ENCODE data around the gene KCNE3. TPM values are rescaled to one million over a fixed set of nuclear protein-coding genes. Genes with fewer than 3 reads are reported as not detected.
"Not testable (repeated sequence)": the region's sequence is repeated elsewhere in the genome, so short reads cannot be mapped to it uniquely, and the experiment has no call there.

Gene KCNE3
- total RNA-seq, 2 experiments from 2014 or later: not detected

DNA sequence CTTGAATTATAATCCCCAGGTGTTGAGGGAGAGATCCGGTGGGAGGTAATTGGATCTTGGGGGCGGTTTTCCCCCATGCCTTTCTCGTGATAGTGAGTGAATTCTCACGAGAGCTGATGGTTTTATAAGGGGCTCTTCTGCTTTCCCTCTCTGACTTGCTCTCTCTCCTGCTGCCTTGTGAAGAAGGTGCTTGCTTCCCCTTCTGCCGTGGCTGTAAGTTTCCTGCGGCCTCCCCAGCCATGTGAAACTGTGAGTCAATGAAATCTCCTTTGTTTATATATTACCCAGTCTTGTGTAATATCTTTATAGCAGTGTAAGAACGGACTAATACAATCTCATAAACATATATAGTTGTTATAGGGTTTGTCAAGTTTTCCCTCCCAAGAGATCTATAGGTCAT is 32.8 kb downstream of the KCNE3 start:
- H3K27me3 Mint-ChIP-seq (ENCODE audit: low read depth): peaks cover 3% of the 10 kb centered on the region
- no peaks in the 10 kb centered on the region for H3K9me3 Mint-ChIP-seq (ENCODE audit: insufficient read depth)
- H3K4me3 Mint-ChIP-seq: no peak overlapping the region
- H3K27ac Mint-ChIP-seq: no peak overlapping the region
- no peak for ATAC-seq
- ChIA-PET POLR2A (no interaction called here), CTCF (interaction anchor here (0.8 to 2.0 kb wide), 3 partner anchors 15 to 45 kb away, joined by 3 to 6 read pairs (median 5); no protein-coding TSS in a partner anchor)
- no peak for DNase-seq
- no peaks in the 10 kb centered on the region for H3K4me1 Mint-ChIP-seq (ENCODE audit: low read depth)
- H3K36me3 Mint-ChIP-seq (ENCODE audit: low read depth): no peaks in the 10 kb centered on the region

- no peak overlapping the region for H3K4me3 Mint-ChIP-seq
- no peak overlapping the region for H3K27ac Mint-ChIP-seq
- peaks cover 3% of the 10 kb centered on the region for H3K27me3 Mint-ChIP-seq (ENCODE audit: low read depth)
- no peaks in the 10 kb centered on the region for H3K4me1 Mint-ChIP-seq (ENCODE audit: low read depth)
- ATAC-seq (no peak), DNase-seq (no peak)
- CTCF ChIA-PET: no interaction called here
- no peaks in the 10 kb centered on the region for H3K9me3 Mint-ChIP-seq (ENCODE audit: insufficient read depth)
- H3K36me3 Mint-ChIP-seq (ENCODE audit: low read depth): no peaks in the 10 kb centered on the region
- POLR2A ChIA-PET: no interaction called here
These were observed 38.1 kb downstream of the KCNE3 start for GRCh38 chr11:74429205-74429604.

- H3K27me3 Mint-ChIP-seq (ENCODE audit: low read depth): no peaks in the 10 kb centered on the region
- ATAC-seq: no peak
- no peaks in the 10 kb centered on the region for H3K4me1 Mint-ChIP-seq (ENCODE audit: low read depth)
- ChIA-PET POLR2A (no interaction called here), CTCF (no interaction called here)
- H3K27ac Mint-ChIP-seq: no peak overlapping the region
- no peak overlapping the region for H3K4me3 Mint-ChIP-seq
- no peak for DNase-seq
- no peaks in the 10 kb centered on the region for H3K36me3 Mint-ChIP-seq (ENCODE audit: low read depth)
- H3K9me3 Mint-ChIP-seq (ENCODE audit: insufficient read depth): no peaks in the 10 kb centered on the region
These were observed 39.9 kb downstream of the KCNE3 start for GRCh38 chr11:74427384-74427886.

- CTCF ChIA-PET: interaction anchor here (0.6 to 1.4 kb wide), 3 partner anchors 25 to 36 kb away, joined by 3 to 4 read pairs (median 3); no protein-coding TSS in a partner anchor
These were observed 42.2 kb downstream of the KCNE3 start for GRCh38 chr11:74425100-74425499.

GRCh38 chr11:74418509-74418895 is 48.8 kb downstream of the KCNE3 start:
- ChIA-PET POLR2A (no interaction called here), CTCF (interaction anchor here (0.7 to 0.8 kb wide), 2 partner anchors 12 to 29 kb away, joined by 3 to 5 read pairs; no protein-coding TSS in a partner anchor)
- no peaks in the 10 kb centered on the region for H3K36me3 Mint-ChIP-seq (ENCODE audit: low read depth)
- H3K27me3 Mint-ChIP-seq (ENCODE audit: low read depth): peaks cover 3% of the 10 kb centered on the region
- no peak overlapping the region for H3K4me3 Mint-ChIP-seq
- no peak for DNase-seq
- H3K27ac Mint-ChIP-seq: no peak overlapping the region
- H3K9me3 Mint-ChIP-seq (ENCODE audit: insufficient read depth): no peaks in the 10 kb centered on the region
- peaks cover 9% of the 10 kb centered on the region for H3K4me1 Mint-ChIP-seq (ENCODE audit: low read depth)
- ATAC-seq: no peak

More at GRCh38 chr11:74425100-74425499, 42.2 kb downstream of the KCNE3 start:
- Mint-ChIP-seq H3K4me1 (ENCODE audit: low read depth) (no peaks in the 10 kb centered on the region), H3K27ac (no peak overlapping the region), H3K36me3 (ENCODE audit: low read depth) (no peaks in the 10 kb centered on the region), H3K9me3 (ENCODE audit: insufficient read depth) (no peaks in the 10 kb centered on the region), H3K27me3 (ENCODE audit: low read depth) (peaks cover 3% of the 10 kb centered on the region), H3K4me3 (no peak overlapping the region)
- POLR2A ChIA-PET: no interaction called here
- ATAC-seq: no peak
- DNase-seq: no peak

GRCh38 chr11:74417860-74418508 is 49.4 kb downstream of the KCNE3 start:
- ChIA-PET CTCF (interaction anchor here (0.8 to 1.0 kb wide), 2 partner anchors 28 to 29 kb away, joined by 3 to 5 read pairs; no protein-coding TSS in a partner anchor), POLR2A (interaction anchor here (0.6 kb wide), 1 partner anchor 19 kb away, joined by 3 read pairs; no protein-coding TSS in a partner anchor)
- Mint-ChIP-seq H3K36me3 (ENCODE audit: low read depth) (no peaks in the 10 kb centered on the region), H3K4me3 (no peak overlapping the region), H3K27ac (no peak overlapping the region), H3K27me3 (ENCODE audit: low read depth) (peaks cover 3% of the 10 kb centered on the region), H3K4me1 (ENCODE audit: low read depth) (peaks cover 9% of the 10 kb centered on the region), H3K9me3 (ENCODE audit: insufficient read depth) (no peaks in the 10 kb centered on the region)
- ATAC-seq (peak; percentile 55), DNase-seq (no peak)

DNA sequence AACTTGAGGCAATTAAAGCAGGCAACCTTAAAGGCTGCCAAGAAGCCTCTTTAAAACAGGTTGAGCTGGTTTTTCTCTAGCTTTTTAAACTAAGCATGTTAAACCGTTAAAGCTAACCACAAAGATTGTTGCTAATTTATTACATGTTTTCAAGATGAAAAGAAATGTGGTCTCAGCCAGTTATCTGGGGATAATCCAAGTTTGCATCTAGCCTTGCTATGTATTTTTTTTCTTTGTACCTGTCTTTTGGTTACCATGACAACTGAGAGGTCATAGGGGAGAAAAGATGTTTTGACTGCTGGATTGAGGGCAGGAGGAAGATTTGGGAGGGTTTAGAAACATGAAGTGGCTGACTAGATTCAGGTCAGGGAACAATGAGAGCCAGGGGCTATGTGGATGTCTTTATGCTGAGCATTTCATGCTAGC is 50.0 kb downstream of the KCNE3 start:
- DNase-seq (no peak), ATAC-seq (peak; percentile 53)
- Mint-ChIP-seq H3K27ac (no peak overlapping the region), H3K4me1 (ENCODE audit: low read depth) (peaks cover 9% of the 10 kb centered on the region), H3K36me3 (ENCODE audit: low read depth) (no peaks in the 10 kb centered on the region), H3K4me3 (no peak overlapping the region), H3K27me3 (ENCODE audit: low read depth) (peaks cover 3% of the 10 kb centered on the region), H3K9me3 (ENCODE audit: insufficient read depth) (no peaks in the 10 kb centered on the region)
- ChIA-PET POLR2A (interaction anchor here (0.6 kb wide), 1 partner anchor 18 kb away, joined by 3 read pairs; no protein-coding TSS in a partner anchor), CTCF (interaction anchor here (1.0 kb wide), 1 partner anchor 28 kb away, joined by 3 read pairs; no protein-coding TSS in a partner anchor)

DNA sequence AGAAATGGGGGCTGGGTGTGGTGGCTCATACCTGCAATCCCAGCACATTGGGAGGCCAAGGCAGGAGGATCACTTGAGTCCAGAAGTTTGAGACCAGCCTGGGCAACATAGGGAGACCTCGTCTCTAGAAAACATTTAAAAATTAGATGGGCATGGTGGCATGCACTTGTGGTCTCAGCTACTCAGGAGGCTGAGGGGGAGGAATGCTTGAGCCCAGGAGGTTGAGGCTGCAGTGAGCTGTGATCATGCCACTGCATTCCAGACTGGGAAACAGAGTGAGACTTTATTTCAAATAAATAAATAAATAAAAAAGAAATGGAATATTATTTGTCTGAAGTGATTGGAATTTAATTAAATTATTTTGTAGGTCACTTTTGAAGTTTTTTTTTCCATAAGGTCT is 50.4 kb downstream of the KCNE3 start:
- DNase-seq; H3K36me3 Mint-ChIP-seq (ENCODE audit: low read depth); H3K9me3 Mint-ChIP-seq (ENCODE audit: insufficient read depth); H3K4me3 Mint-ChIP-seq; ATAC-seq; H3K4me1 Mint-ChIP-seq (ENCODE audit: low read depth); POLR2A ChIA-PET; H3K27me3 Mint-ChIP-seq (ENCODE audit: low read depth): not testable (repeated sequence)
- peak overlapping the region; percentile 18 for H3K27ac Mint-ChIP-seq
- CTCF ChIA-PET: interaction anchor here (1.0 kb wide), 1 partner anchor 28 kb away, joined by 3 read pairs; no protein-coding TSS in a partner anchor

DNA sequence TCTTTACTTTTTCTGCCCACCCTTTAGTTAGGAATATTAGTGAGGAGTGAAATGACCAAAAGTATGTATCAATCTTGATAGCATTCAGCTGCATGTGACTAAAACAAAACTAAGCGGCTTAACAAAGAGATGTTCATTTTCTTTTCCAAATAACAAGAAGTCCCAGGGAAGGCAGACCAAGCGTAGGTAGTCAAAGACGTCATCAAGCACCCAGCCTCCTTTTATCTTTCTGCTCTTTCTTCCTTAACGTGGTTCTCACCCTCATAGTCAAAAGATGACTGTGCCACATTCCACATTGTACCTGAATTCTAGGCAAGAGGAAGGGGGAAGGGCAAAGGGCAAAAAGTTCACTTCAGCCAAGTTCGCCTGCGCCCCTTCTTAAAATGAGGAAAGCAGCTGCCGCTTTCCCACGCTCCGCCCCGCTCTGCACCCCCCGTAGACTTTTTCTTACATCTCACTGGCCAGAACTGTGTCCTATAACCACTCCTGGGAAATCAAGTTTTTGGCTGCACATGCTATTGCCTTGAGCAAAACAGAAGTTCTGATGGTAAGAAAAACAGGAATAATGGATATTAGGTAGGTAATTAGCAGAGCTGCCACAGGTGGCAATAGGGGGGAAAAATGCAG is 54.5 kb downstream of the KCNE3 start:
- Mint-ChIP-seq H3K4me1 (ENCODE audit: low read depth) (peaks cover 9% of the 10 kb centered on the region), H3K9me3 (ENCODE audit: insufficient read depth) (no peaks in the 10 kb centered on the region), H3K27me3 (ENCODE audit: low read depth) (peaks cover 5% of the 10 kb centered on the region), H3K4me3 (no peak overlapping the region), H3K36me3 (ENCODE audit: low read depth) (no peaks in the 10 kb centered on the region), H3K27ac (no peak overlapping the region)
- DNase-seq: no peak
- ChIA-PET CTCF (interaction anchor here (1.1 kb wide), 2 partner anchors 24 to 37 kb away, joined by 4 to 6 read pairs; no protein-coding TSS in a partner anchor), POLR2A (no interaction called here)
- no peak for ATAC-seq

GRCh38 chr11:74412321-74412720 is 55.0 kb downstream of the KCNE3 start:
- no peak for DNase-seq
- no peak for ATAC-seq
- Mint-ChIP-seq H3K4me3 (no peak overlapping the region), H3K9me3 (ENCODE audit: insufficient read depth) (no peaks in the 10 kb centered on the region), H3K4me1 (ENCODE audit: low read depth) (peaks cover 3% of the 10 kb centered on the region), H3K36me3 (ENCODE audit: low read depth) (no peaks in the 10 kb centered on the region), H3K27me3 (ENCODE audit: low read depth) (peaks cover 6% of the 10 kb centered on the region), H3K27ac (no peak overlapping the region)
- CTCF ChIA-PET: interaction anchor here (1.1 kb wide), 2 partner anchors 23 to 37 kb away, joined by 4 to 6 read pairs; no protein-coding TSS in a partner anchor
- POLR2A ChIA-PET: no interaction called here

DNA sequence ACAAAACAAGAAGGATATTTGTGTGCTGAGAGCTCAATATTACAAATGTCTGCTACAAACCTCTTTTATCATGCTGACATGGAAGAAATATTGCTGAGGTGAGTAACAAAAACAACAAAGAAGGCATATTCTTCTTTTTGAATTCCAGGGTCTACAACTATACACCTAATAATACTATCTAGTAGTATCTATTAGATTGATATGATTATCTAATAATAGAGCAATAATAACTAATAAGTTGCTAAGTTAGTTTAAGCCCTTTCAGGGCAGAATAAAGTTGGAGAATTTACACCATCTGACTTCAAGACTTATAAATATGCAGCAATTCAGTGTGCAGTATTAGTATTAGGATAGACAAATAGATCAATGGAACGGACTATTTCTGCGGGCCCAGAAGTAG is 57.7 kb downstream of the KCNE3 start:
- POLR2A ChIA-PET: no interaction called here

More for the DNA sequence above, 57.7 kb downstream of the KCNE3 start:
- Mint-ChIP-seq H3K9me3 (ENCODE audit: insufficient read depth) (no peaks in the 10 kb centered on the region), H3K27me3 (ENCODE audit: low read depth) (peaks cover 22% of the 10 kb centered on the region), H3K36me3 (ENCODE audit: low read depth) (no peaks in the 10 kb centered on the region), H3K4me1 (ENCODE audit: low read depth) (no peaks in the 10 kb centered on the region), H3K27ac (no peak overlapping the region), H3K4me3 (no peak overlapping the region)
- CTCF ChIA-PET: no interaction called here
- DNase-seq (no peak), ATAC-seq (no peak)
